ENCODE measurements around the gene ZNFX1. TPM values are rescaled to one million over a fixed set of nuclear protein-coding genes. Genes with fewer than 3 reads are reported as not detected.

ZNFX1 gene
- total RNA-seq, 1 donor from 2014 or later: 6.9 TPM

DNA sequence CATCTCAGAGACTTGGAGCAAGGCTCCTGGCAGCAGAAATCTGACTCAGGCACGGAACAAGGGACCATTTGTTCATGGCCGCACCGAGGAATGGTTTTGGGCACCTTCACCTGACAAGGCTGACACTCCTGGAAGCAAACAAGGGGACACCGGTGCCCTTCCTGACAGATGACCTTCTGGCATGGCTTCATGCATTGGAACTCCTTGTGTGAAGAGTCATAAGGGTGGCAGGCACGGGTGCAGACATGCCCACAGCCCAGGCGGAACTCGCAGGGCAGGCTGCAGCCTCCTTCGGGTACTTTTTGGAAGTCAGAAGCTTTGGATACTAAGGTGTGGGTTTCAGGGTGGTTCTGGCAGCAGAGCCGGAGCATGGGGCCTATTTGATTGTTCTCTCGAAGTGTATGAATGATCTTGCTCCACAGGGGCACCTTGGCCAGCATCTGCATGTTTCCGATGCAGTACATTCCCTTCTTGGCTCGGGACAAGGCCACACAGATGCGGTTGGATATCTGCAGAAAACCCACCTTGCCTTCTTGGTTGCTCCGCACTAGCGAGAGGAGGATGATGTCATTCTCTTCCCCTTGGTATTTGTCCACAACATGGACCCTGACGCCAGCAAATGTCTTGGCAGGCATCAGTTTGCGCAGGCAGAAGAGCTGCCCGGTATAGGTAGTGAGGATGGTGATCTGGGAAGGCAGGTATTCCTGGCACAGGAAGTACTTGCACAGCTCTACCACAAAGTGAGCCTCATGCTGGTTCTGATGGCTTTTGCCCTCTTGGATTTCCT is 28.8 kb downstream of the ZNFX1 start:
- H3K4me2 ChIP-seq: no peak overlapping the region
- no peaks in the 10 kb centered on the region for H3K9me3 ChIP-seq (ENCODE audit: low read depth)
- Mint-ChIP-seq H3K36me3 (peaks cover 37% of the 10 kb centered on the region), H3K27me3 (ENCODE audit: insufficient read depth, low read depth) (peaks cover 5% of the 10 kb centered on the region), H3K4me1 (peaks cover 3% of the 10 kb centered on the region), H3K4me3 (no peak overlapping the region), H3K9me3 (no peaks in the 10 kb centered on the region), H3K27ac (no peak overlapping the region)
- no peaks in the 10 kb centered on the region for H3K27me3 ChIP-seq
- H3F3A ChIP-seq (ENCODE audit: low read depth): no peaks in the 10 kb centered on the region
- DNase-seq (ENCODE audit: low spot score): no peak
- no peaks in the 10 kb centered on the region for H3K79me2 ChIP-seq (ENCODE audit: low read depth)
- no peak overlapping the region for H3K4me3 ChIP-seq
- H2AFZ ChIP-seq (replicated peaks): no peak overlapping the region
- no peak overlapping the region for H3K27ac ChIP-seq
- H4K20me1 ChIP-seq (ENCODE audit: low read depth): peaks cover 3% of the 10 kb centered on the region
- H3K4me1 ChIP-seq: no peaks in the 10 kb centered on the region
- H3K9ac ChIP-seq: no peak overlapping the region
- no peaks in the 10 kb centered on the region for H3K36me3 ChIP-seq
- TF ChIP-seq EZH2 (IDR thresholded peaks at IDR 0.05): no peak
- no peak for TF ChIP-seq EZH2phosphoT487 (IDR thresholded peaks at IDR 0.05)
- TF ChIP-seq, protein P1, sequence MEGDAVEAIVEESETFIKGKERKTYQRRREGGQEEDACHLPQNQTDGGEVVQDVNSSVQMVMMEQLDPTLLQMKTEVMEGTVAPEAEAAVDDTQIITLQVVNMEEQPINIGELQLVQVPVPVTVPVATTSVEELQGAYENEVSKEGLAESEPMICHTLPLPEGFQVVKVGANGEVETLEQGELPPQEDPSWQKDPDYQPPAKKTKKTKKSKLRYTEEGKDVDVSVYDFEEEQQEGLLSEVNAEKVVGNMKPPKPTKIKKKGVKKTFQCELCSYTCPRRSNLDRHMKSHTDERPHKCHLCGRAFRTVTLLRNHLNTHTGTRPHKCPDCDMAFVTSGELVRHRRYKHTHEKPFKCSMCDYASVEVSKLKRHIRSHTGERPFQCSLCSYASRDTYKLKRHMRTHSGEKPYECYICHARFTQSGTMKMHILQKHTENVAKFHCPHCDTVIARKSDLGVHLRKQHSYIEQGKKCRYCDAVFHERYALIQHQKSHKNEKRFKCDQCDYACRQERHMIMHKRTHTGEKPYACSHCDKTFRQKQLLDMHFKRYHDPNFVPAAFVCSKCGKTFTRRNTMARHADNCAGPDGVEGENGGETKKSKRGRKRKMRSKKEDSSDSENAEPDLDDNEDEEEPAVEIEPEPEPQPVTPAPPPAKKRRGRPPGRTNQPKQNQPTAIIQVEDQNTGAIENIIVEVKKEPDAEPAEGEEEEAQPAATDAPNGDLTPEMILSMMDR (IDR thresholded peaks at IDR 0.05): no peak

- H3K27me3 Mint-ChIP-seq (ENCODE audit: insufficient read depth, low read depth): peaks cover 5% of the 10 kb centered on the region
- no peak overlapping the region for H3K4me3 Mint-ChIP-seq
- no peaks in the 10 kb centered on the region for H3F3A ChIP-seq (ENCODE audit: low read depth)
- H3K27ac ChIP-seq: no peak overlapping the region
- peaks cover 3% of the 10 kb centered on the region for H4K20me1 ChIP-seq (ENCODE audit: low read depth)
- DNase-seq (ENCODE audit: low spot score): no peak
- no peak overlapping the region for H3K4me3 ChIP-seq
- TF ChIP-seq EZH2 (IDR thresholded peaks at IDR 0.05): no peak
- TF ChIP-seq EZH2phosphoT487 (IDR thresholded peaks at IDR 0.05): no peak
- TF ChIP-seq, protein P1 (IDR thresholded peaks at IDR 0.05): no peak
- H2AFZ ChIP-seq (replicated peaks): no peak overlapping the region
- H3K4me1 ChIP-seq: no peaks in the 10 kb centered on the region
- H3K36me3 ChIP-seq: no peaks in the 10 kb centered on the region
- no peak overlapping the region for H3K9ac ChIP-seq
- H3K27me3 ChIP-seq: no peaks in the 10 kb centered on the region
- H3K36me3 Mint-ChIP-seq: peaks cover 38% of the 10 kb centered on the region
- H3K4me2 ChIP-seq: no peak overlapping the region
- no peaks in the 10 kb centered on the region for H3K79me2 ChIP-seq (ENCODE audit: low read depth)
- H3K9me3 Mint-ChIP-seq: no peaks in the 10 kb centered on the region
- H3K9me3 ChIP-seq (ENCODE audit: low read depth): no peaks in the 10 kb centered on the region
- peaks cover 3% of the 10 kb centered on the region for H3K4me1 Mint-ChIP-seq
- no peak overlapping the region for H3K27ac Mint-ChIP-seq
Observed at GRCh38 chr20:49248301-49248700, 29.6 kb downstream of the ZNFX1 start.

- H3K36me3 ChIP-seq: no peaks in the 10 kb centered on the region
- H3K4me3 Mint-ChIP-seq: no peak overlapping the region
- H3K79me2 ChIP-seq (ENCODE audit: low read depth): no peaks in the 10 kb centered on the region
Observed at GRCh38 chr20:49247792-49248191, 30.1 kb downstream of the ZNFX1 start.

More at GRCh38 chr20:49247792-49248191, 30.1 kb downstream of the ZNFX1 start:
- no peaks in the 10 kb centered on the region for H3K27me3 ChIP-seq
- no peak overlapping the region for H3K4me3 ChIP-seq
- H3K9me3 Mint-ChIP-seq: no peaks in the 10 kb centered on the region
- DNase-seq (ENCODE audit: low spot score): no peak
- H3K4me2 ChIP-seq: no peak overlapping the region
- H3K4me1 ChIP-seq: no peaks in the 10 kb centered on the region
- H3K36me3 Mint-ChIP-seq: peaks cover 36% of the 10 kb centered on the region
- no peak overlapping the region for H2AFZ ChIP-seq (replicated peaks)
- peaks cover 5% of the 10 kb centered on the region for H3K27me3 Mint-ChIP-seq (ENCODE audit: insufficient read depth, low read depth)
- no peaks in the 10 kb centered on the region for H3K9me3 ChIP-seq (ENCODE audit: low read depth)
- H3K9ac ChIP-seq: no peak overlapping the region
- H3K27ac Mint-ChIP-seq: no peak overlapping the region
- TF ChIP-seq, protein P1 (IDR thresholded peaks at IDR 0.05): no peak
- TF ChIP-seq EZH2 (IDR thresholded peaks at IDR 0.05): no peak
- no peak overlapping the region for H3K27ac ChIP-seq
- H3K4me1 Mint-ChIP-seq: peaks cover under 1% of the 10 kb centered on the region
- peaks cover 3% of the 10 kb centered on the region for H4K20me1 ChIP-seq (ENCODE audit: low read depth)
- no peaks in the 10 kb centered on the region for H3F3A ChIP-seq (ENCODE audit: low read depth)
